Muscle of back (tissue), 10 donors: ENCODE data around the gene SLC19A3. TPM values are rescaled to one million over a fixed set of nuclear protein-coding genes. Genes with fewer than 3 reads are reported as not detected.

Source experiments
- polyA plus RNA-seq, 10 donors: library from polyadenylated mRNA; unstranded; fragments of 120-200 nt; gene quantifications; one replicate each; pipeline ENCODE4 v1.2.1, GENCODE V29; 2013; ENCODE audit not compliant: insufficient read length in 10 of 10

The SLC19A3 gene
- polyA plus RNA-seq, 10 donors: 0.40 to 1.5 (median 0.75) TPM

Other genes with a start within 250 kb of the SLC19A3 start
- 10 to 100 TPM; 41.2 to 55.1 (median 51.3) TPM for gene AGFG1, start 245.9 kb downstream of the SLC19A3 start, polyA plus RNA-seq
- not detected for gene SCYGR2, start 119.1 kb downstream of the SLC19A3 start, polyA plus RNA-seq
- gene SCYGR3, start 103.2 kb downstream of the SLC19A3 start, polyA plus RNA-seq: not detected
- gene SCYGR4, start 100.5 kb downstream of the SLC19A3 start, polyA plus RNA-seq: under 1 TPM in 1 of 10 donors, not detected in 9; 0.07 TPM
- not detected for gene SCYGR5, start 51.2 kb downstream of the SLC19A3 start, polyA plus RNA-seq
- gene SCYGR6, start 6.7 kb upstream of the SLC19A3 start, polyA plus RNA-seq: not detected
- gene SCYGR7, start 10.3 kb upstream of the SLC19A3 start, polyA plus RNA-seq: not detected
- not detected for gene SCYGR8, start 27.9 kb upstream of the SLC19A3 start, polyA plus RNA-seq
- gene CCL20, start 95.8 kb upstream of the SLC19A3 start, polyA plus RNA-seq: 1 to 10 TPM in 3 of 10 donors, under 1 TPM in 5, not detected in 2; 0.36 to 5.8 (median 0.90) TPM
- gene DAW1, start 153.6 kb upstream of the SLC19A3 start, polyA plus RNA-seq: under 1 TPM in 2 of 10 donors, not detected in 8; 0.05 TPM